HepG2 (cell line): ENCODE results near the gene ZMYND8.
A peak's percentile ranks its signal among the peaks of the same experiment; 100 is the strongest.

Source experiments
- CEBPG ChIP-seq: IDR thresholded peaks from 2 replicates; pipeline ENCODE4 v1.6.1; 2016
- DPF2 ChIP-seq: sonication (generic); formaldehyde crosslinking; IDR thresholded peaks from 2 replicates; pipeline ENCODE4 v1.4.0; 2020; ENCODE audit warnings: mild to moderate bottlenecking, low read depth, missing genetic modification reagents, borderline replicate concordance
- MEF2D ChIP-seq: sonication (generic); formaldehyde crosslinking; IDR thresholded peaks from 2 replicates; pipeline ENCODE4 v1.5.1; 2020; ENCODE audit warnings: mild to moderate bottlenecking, missing genetic modification reagents
- TCF12 ChIP-seq, 2 experiments: fragments of 450-650 bp in 1 of 2; sonication (generic) in 1 of 2; formaldehyde crosslinking in 1 of 2; IDR thresholded peaks; 2 replicates each; pipeline versions ENCODE4 v1.6.1 to v1.8.0; 2017 to 2022; ENCODE audit warnings: antibody characterized with exemption in 1 of 2, mild to moderate bottlenecking in 1 of 2, missing genetic modification reagents in 1 of 2, moderate library complexity in 1 of 2
- YY1 ChIP-seq: IDR thresholded peaks from 2 replicates; pipeline ENCODE4 v1.6.1; 2011; ENCODE audit warnings: low read length, low read depth, moderate library complexity, mild to moderate bottlenecking; ENCODE audit not compliant: insufficient read depth, insufficient replicate concordance
- ZBTB8A ChIP-seq: sonication (generic); formaldehyde crosslinking; IDR thresholded peaks from 2 replicates; pipeline ENCODE4 v1.4.0; 2020; ENCODE audit warnings: mild to moderate bottlenecking, low read depth, missing genetic modification reagents, borderline replicate concordance

DNA sequence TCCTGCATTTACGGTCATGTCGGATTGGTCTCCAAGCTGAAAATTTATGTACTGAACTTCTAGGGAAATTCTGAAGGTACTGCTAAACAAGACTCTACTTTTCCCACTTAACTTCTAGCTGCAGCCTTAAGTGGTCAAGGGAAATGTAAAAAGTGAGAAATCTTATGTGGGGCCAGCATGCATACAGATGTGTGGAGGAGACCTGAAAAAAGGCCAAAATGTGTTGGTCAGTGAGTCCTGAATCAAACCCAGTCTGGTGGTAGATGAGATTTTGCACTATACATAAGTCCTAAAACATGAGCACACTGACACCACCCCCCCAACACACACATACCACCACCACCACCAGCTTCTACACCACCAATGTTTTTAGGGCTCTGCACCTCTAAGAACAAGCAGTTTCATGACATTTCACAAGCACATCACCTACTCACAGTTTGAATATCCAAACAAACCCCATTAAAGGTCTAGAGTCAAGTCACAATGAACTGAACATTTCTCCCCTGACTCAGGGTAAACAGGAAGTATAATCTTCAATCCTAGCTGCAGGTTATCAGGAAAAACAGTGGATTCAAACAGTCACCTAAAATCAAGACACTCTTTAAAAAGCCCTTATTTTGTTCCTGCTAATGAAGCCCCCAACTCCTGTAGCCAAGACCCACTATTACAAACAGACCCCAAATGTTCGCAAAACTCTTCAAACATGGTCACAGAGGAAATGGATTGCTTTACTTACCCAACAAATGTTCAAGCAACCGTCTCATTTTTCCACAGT, 1.6 kb downstream of the ZMYND8 start:
- TF ChIP-seq CEBPG (CRISPR knock-in tag) (no peak), ZBTB8A (CRISPR knock-in tag) (no peak), TCF12 (IDR thresholded peaks at IDR 0.05) (no peak), TCF12 (CRISPR knock-in tag; IDR thresholded peaks at IDR 0.05) (no peak), MEF2D (CRISPR knock-in tag) (no peak; the same call in 1 of the 2 replicates), DPF2 (CRISPR knock-in tag) (peak; percentile 47; the same call in 1 of the 2 replicates), YY1 (no peak)
